ENCODE results near the gene PHF21A. TPM values are rescaled to one million over a fixed set of nuclear protein-coding genes. Genes with fewer than 3 reads are reported as not detected.
A peak's percentile ranks its signal among the peaks of the same experiment; 100 is the strongest.

PHF21A gene
- total RNA-seq, 2 experiments from 2014 or later: 23.1 to 56.1 TPM

- H4K20me1 ChIP-seq (ENCODE audit: insufficient read depth, low read length): no peaks in the 10 kb centered on the region
- intact Hi-C loops (cut with micrococcal nuclease; ENCODE audit: unreplicated experiment): no loop called here
- H3K79me2 ChIP-seq (ENCODE audit: insufficient read depth, low read depth, low read length): peaks cover 19% of the 10 kb centered on the region
- H3K4me3 ChIP-seq (ENCODE audit: low read depth, low read length, poor library complexity, severe bottlenecking): no peak overlapping the region
- no peaks in the 10 kb centered on the region for H3K9me3 ChIP-seq (ENCODE audit: low read length)
- H3K27ac ChIP-seq (ENCODE audit: low read depth, low read length, poor library complexity, severe bottlenecking): peak overlapping the region; percentile 95
- peaks cover 32% of the 10 kb centered on the region for H3K36me3 ChIP-seq (ENCODE audit: insufficient read depth, low read length)
- TF ChIP-seq CTCF (conservative IDR thresholded peaks at IDR 0.05; ENCODE audit: low read length): no peak
- no peak for TF ChIP-seq EZH2phosphoT487 (IDR thresholded peaks at IDR 0.05; ENCODE audit: borderline replicate concordance, low read depth, low read length)
- H3K4me2 ChIP-seq (ENCODE audit: low read length): peak overlapping the region; percentile 86
- ChIA-PET POLR2A (no interaction called here), CTCF (ENCODE audit: unreplicated experiment) (no interaction called here)
- H3K4me1 ChIP-seq (ENCODE audit: insufficient read depth, low read length, poor library complexity, severe bottlenecking): peaks cover 89% of the 10 kb centered on the region
- no peak for DNase-seq (ENCODE audit: low spot score)
- no peaks in the 10 kb centered on the region for H3K9me2 ChIP-seq (ENCODE audit: insufficient read depth, low read length)
- no peak overlapping the region for H2AFZ ChIP-seq (ENCODE audit: low read length)
- no TSS peak for BruUV-seq (replicated peaks)
Observed at GRCh38 chr11:45934580-45935318, 186.5 kb downstream of the PHF21A start.

- H4K20me1 ChIP-seq (ENCODE audit: insufficient read depth, low read length): no peaks in the 10 kb centered on the region
- POLR2A ChIA-PET: no interaction called here
- H3K9me2 ChIP-seq (ENCODE audit: insufficient read depth, low read length): no peaks in the 10 kb centered on the region
- H3K4me3 ChIP-seq (ENCODE audit: low read depth, low read length, poor library complexity, severe bottlenecking): peak overlapping the region; percentile 72
- TF ChIP-seq CTCF (conservative IDR thresholded peaks at IDR 0.05; ENCODE audit: low read length): no peak
- no peak for TF ChIP-seq EZH2phosphoT487 (IDR thresholded peaks at IDR 0.05; ENCODE audit: borderline replicate concordance, low read depth, low read length)
- intact Hi-C loops (cut with micrococcal nuclease; ENCODE audit: unreplicated experiment): loop anchor here (1.0 to 2.0 kb wide), 2 partner anchors 86 to 91 kb away; no protein-coding TSS in a partner anchor
- H3K36me3 ChIP-seq (ENCODE audit: insufficient read depth, low read length): peaks cover 32% of the 10 kb centered on the region
- no TSS peak for BruUV-seq (replicated peaks)
- peaks cover 89% of the 10 kb centered on the region for H3K4me1 ChIP-seq (ENCODE audit: insufficient read depth, low read length, poor library complexity, severe bottlenecking)
- H3K27ac ChIP-seq (ENCODE audit: low read depth, low read length, poor library complexity, severe bottlenecking): peak overlapping the region; percentile 95
- H2AFZ ChIP-seq (ENCODE audit: low read length): no peak overlapping the region
- H3K4me2 ChIP-seq (ENCODE audit: low read length): peak overlapping the region; percentile 86
- no peak for DNase-seq (ENCODE audit: low spot score)
- CTCF ChIA-PET (ENCODE audit: unreplicated experiment): no interaction called here
- no peaks in the 10 kb centered on the region for H3K9me3 ChIP-seq (ENCODE audit: low read length)
- H3K79me2 ChIP-seq (ENCODE audit: insufficient read depth, low read depth, low read length): peaks cover 19% of the 10 kb centered on the region
Observed at GRCh38 chr11:45933846-45934579, 187.2 kb downstream of the PHF21A start.
